Measurements from ENCODE around the gene CHODL. TPM values are rescaled to one million over a fixed set of nuclear protein-coding genes. Genes with fewer than 3 reads are reported as not detected.

The CHODL gene
- total and polyA plus RNA-seq, 2 donors (not counting 3 experiments of a cell fraction or from before 2014, with no cell fraction given): not detected

- Histone ChIP-seq H3K4me3 (replicated peaks in 1 of 3; ENCODE audit: insufficient read depth in 1 of 3, low read depth in 1 of 3, low read length in 3 of 3) (no peak overlapping the region), H3K9me1 (replicated peaks; ENCODE audit: control insufficient read depth, extremely low read depth, insufficient read depth, low read length) (no peaks in the 10 kb centered on the region), H3K27ac (ENCODE audit: insufficient read depth, low read depth, low read length) (no peak overlapping the region), H2AFZ (ENCODE audit: low read depth, low read length) (no peak overlapping the region), H3K4me1 (ENCODE audit: control insufficient read depth, extremely low read depth, insufficient read depth, low read length) (no peaks in the 10 kb centered on the region), H3K36me3 (ENCODE audit: control insufficient read depth in 2 of 2, extremely low read depth in 1 of 2, insufficient read depth in 2 of 2, low read length in 2 of 2) (no peaks in the 10 kb centered on the region), H3K9me3 (replicated peaks; ENCODE audit: control insufficient read depth, insufficient read depth, low read length) (no peaks in the 10 kb centered on the region), H3K27me3 (ENCODE audit: control insufficient read depth in 2 of 2, insufficient read depth in 2 of 2, low read length in 2 of 2) (no peaks in the 10 kb centered on the region), H3K4me2 (ENCODE audit: insufficient read depth, low read length) (no peak overlapping the region), H3K79me2 (ENCODE audit: control insufficient read depth, insufficient read depth, low read length) (no peaks in the 10 kb centered on the region), H4K20me1 (replicated peaks; ENCODE audit: control insufficient read depth, extremely low read depth, insufficient read depth, low read length) (no peaks in the 10 kb centered on the region), H3K9ac (replicated peaks; ENCODE audit: extremely low read depth, insufficient read depth, low read length) (no peak overlapping the region)
- intact Hi-C loops (cut with micrococcal nuclease) (loop anchor here (5.0 kb wide), 1 partner anchor 342 kb away; no protein-coding TSS in a partner anchor), dilution Hi-C loops (cut with MboI; ENCODE audit: extremely low pct_ligation_motif_present, low sequenced_read_pairs) (no loop called here)
- FAIRE-seq: no peak
- CTCF ChIA-PET: interaction anchor here (1.0 kb wide), 1 partner anchor 228 kb away, joined by 3 read pairs; no protein-coding TSS in a partner anchor
- TF ChIP-seq EZH2 (IDR thresholded peaks at IDR 0.05; ENCODE audit: borderline replicate concordance, low read depth, low read length, severe bottlenecking): no peak
- no peak for TF ChIP-seq JUN (IDR thresholded peaks at IDR 0.05; ENCODE audit: borderline replicate concordance, insufficient read depth, insufficient read length, low read depth)
- no peak for TF ChIP-seq GATA2 (IDR thresholded peaks at IDR 0.05; ENCODE audit: insufficient read depth, insufficient read length, low read depth, low read length)
- TF ChIP-seq POLR2A (IDR thresholded peaks at IDR 0.05; ENCODE audit: low read depth, low read length): no peak
- TF ChIP-seq MYC (IDR thresholded peaks at IDR 0.05; ENCODE audit: low read depth, low read length): no peak
- no peak for TF ChIP-seq POLR2AphosphoS5 (IDR thresholded peaks at IDR 0.05; ENCODE audit: insufficient read depth, low read depth, low read length)
- TF ChIP-seq FOS (IDR thresholded peaks at IDR 0.05; ENCODE audit: borderline replicate concordance, insufficient read depth, low read length): no peak
- TF ChIP-seq, protein P1, sequence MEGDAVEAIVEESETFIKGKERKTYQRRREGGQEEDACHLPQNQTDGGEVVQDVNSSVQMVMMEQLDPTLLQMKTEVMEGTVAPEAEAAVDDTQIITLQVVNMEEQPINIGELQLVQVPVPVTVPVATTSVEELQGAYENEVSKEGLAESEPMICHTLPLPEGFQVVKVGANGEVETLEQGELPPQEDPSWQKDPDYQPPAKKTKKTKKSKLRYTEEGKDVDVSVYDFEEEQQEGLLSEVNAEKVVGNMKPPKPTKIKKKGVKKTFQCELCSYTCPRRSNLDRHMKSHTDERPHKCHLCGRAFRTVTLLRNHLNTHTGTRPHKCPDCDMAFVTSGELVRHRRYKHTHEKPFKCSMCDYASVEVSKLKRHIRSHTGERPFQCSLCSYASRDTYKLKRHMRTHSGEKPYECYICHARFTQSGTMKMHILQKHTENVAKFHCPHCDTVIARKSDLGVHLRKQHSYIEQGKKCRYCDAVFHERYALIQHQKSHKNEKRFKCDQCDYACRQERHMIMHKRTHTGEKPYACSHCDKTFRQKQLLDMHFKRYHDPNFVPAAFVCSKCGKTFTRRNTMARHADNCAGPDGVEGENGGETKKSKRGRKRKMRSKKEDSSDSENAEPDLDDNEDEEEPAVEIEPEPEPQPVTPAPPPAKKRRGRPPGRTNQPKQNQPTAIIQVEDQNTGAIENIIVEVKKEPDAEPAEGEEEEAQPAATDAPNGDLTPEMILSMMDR (IDR thresholded peaks at IDR 0.05; ENCODE audit: extremely low read depth in 1 of 2, insufficient read depth in 1 of 2, low read depth in 1 of 2, low read length in 2 of 2): no peak
- TF ChIP-seq, protein P2, sequence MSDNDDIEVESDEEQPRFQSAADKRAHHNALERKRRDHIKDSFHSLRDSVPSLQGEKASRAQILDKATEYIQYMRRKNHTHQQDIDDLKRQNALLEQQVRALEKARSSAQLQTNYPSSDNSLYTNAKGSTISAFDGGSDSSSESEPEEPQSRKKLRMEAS (IDR thresholded peaks at IDR 0.05; ENCODE audit: insufficient read depth, insufficient read length): no peak
- BruUV-seq (replicated peaks): no TSS peak
- POLR2A ChIA-PET: no interaction called here
- no peak for DNase-seq (ENCODE audit: low read depth, low spot score)
Observed at GRCh38 chr21:18268906-18269305, 24.3 kb downstream of the CHODL start.
